IPS-18c (cell line): Measurements from ENCODE around the gene ICAM5.
A peak's percentile ranks its signal among the peaks of the same experiment; 100 is the strongest.
"Not testable (repeated sequence)": the region's sequence is repeated elsewhere in the genome, so short reads cannot be mapped to it uniquely, and the experiment has no call there.

ENCODE experiments used
- H3K4me3 ChIP-seq: 2 replicates; pipeline ENCODE4 v1.7.0; 2013; ENCODE audit warnings: low read depth, mild to moderate bottlenecking, low read length, moderate library complexity; ENCODE audit not compliant: insufficient read depth
- H3K9me3 ChIP-seq: one replicate; pipeline ENCODE4 v1.6.1; 2013; ENCODE audit warnings: mild to moderate bottlenecking, low read length, moderate library complexity; ENCODE audit not compliant: control insufficient read depth, insufficient read depth

The ICAM5 gene

DNA sequence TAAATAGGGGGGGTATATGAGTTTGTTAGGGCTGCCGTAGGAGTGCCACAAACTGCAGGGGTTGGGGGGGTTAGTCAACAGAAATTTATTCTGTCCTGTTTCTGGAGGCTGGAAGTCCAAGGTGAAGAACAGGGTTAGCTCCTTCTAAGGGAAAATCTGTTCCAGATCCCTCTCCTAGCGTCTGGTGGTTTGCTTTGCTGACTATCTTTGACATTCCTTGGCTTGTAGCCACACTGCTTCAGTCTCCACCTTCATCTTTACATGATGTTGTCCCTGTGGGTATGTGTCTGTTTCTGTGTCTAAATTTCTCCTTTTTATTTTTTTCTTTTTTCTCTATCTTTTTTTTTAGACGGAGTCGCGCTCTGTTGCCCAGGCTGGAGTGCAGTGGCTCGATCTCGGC is 27.0 kb upstream of the ICAM5 start:
- H3K4me3 ChIP-seq = no peak overlapping the region

DNA sequence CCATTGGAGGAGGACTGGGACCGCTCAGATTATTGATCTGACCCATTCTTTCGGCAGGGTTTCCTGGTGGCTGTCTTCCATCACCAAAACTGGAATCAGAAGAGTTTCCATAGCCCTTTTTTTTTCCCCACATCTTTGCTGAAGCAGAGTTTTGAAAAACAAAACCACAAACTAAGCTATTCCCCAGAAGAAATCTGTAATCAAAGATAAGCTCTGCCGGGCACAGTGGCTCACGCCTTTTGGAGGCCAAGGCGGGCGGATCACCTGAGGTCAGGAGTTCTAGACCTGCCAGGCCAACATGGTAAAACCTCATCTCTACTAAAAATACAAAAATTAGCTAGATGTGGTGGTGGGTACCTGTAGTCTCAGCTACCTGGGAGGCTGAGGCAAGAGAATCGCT is 23.0 kb upstream of the ICAM5 start:
- H3K9me3 ChIP-seq = peaks cover 4% of the 10 kb centered on the region
- no peak overlapping the region for H3K4me3 ChIP-seq

More for the DNA sequence above, 27.0 kb upstream of the ICAM5 start:
- peaks cover 2% of the 10 kb centered on the region for H3K9me3 ChIP-seq

DNA sequence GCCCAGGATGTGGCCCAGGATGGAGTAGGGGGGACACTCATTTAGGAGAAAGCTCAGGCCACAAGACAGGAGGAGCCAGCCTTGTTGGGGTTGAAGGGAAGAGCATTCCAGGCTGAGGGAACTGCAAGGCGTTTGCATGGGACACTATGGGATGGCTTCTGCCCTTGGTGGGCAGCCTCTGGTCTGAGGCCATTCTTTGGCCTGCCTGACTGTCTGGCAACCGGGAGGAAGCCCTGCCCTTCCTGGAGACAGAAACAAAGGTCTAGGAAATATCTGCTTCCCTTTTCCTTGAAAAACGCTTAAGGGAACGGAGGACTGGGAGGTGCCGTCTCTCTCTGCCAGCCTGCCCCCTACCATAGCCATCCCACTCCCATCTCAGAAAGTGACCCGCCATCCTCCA is 21.7 kb upstream of the ICAM5 start:
- H3K4me3 ChIP-seq = no peak overlapping the region
- peaks cover 4% of the 10 kb centered on the region for H3K9me3 ChIP-seq

DNA sequence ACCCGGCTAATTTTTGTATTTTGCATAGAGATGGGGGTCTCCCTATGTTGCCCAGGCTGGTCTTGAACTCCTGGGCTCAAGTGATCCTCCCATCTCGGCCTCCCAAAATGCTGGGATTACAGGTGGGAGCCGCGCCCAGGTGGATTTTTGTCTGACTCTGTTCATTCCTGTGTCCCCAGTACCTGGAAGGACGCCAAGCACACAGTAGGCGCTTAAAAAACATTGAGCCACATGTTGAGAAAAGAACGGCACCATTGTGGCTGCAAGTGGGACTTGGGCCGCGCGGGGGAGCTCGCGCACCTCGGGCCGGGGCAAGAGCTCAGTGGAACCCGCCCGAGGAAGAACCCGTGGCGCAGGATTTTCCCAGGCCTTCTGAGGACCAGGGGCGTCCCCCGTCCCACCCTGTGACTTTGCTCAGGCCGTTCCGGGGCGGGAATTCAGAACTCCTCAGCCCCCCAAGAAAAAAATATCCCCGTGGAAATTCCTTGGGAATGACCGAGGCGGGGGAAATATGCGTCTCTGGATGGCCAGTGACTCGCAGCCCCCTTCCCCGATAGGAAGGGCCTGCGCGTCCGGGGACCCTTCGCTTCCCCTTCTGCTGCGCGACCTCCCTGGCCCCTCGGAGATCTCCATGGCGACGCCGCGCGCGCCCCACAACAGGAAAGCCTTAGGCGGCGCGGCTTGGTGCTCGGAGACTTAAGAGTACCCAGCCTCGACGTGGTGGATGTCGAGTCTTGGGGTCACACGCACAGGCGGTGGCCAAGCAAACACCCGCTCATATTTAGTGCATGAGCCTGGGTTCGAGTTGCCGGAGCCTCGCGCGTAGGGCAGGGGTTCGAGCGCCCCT is 20.2 kb upstream of the ICAM5 start:
- Histone ChIP-seq H3K4me3 (peak overlapping the region; percentile 56), H3K9me3 (peaks cover 4% of the 10 kb centered on the region)

DNA sequence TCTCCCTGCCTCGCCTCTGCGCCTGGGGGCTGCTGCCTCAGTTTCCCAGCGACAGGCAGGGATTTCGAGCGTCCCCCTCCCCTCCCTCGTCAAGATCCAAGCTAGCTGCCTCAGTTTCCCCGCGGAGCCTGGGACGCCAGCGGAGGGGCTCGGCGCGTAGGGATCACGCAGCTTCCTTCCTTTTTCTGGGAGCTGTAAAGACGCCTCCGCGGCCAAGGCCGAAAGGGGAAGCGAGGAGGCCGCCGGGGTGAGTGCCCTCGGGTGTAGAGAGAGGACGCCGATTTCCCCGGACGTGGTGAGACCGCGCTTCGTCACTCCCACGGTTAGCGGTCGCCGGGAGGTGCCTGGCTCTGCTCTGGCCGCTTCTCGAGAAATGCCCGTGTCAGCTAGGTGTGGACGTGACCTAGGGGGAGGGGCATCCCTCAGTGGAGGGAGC is 19.6 kb upstream of the ICAM5 start:
- H3K9me3 ChIP-seq = peaks cover 4% of the 10 kb centered on the region
- peak overlapping the region; percentile 56 for H3K4me3 ChIP-seq

DNA sequence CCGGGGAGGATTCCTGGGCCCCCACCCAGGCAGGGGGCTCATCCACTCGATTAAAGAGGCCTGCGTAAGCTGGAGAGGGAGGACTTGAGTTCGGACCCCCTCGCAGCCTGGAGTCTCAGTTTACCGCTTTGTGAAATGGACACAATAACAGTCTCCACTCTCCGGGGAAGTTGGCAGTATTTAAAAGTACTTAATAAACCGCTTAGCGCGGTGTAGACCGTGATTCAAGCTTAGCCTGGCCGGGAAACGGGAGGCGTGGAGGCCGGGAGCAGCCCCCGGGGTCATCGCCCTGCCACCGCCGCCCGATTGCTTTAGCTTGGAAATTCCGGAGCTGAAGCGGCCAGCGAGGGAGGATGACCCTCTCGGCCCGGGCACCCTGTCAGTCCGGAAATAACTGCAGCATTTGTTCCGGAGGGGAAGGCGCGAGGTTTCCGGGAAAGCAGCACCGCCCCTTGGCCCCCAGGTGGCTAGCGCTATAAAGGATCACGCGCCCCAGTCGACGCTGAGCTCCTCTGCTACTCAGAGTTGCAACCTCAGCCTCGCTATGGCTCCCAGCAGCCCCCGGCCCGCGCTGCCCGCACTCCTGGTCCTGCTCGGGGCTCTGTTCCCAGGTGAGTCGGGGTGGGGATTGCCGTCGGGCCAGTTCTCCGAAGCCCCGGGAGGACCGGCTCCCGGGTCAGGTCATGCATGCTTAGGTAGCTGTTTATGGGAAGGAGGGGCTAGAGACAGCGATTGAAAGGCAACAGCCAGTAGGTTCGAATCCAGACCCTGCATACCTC is 18.9 kb upstream of the ICAM5 start, which contains the start of gene ICAM1:
TSS of gene ICAM1 (plus strand) at position 505 of the 779 bp plus-strand sequence. CDS start at position 545, 40 bp downstream.
- Histone ChIP-seq H3K4me3 (peak within 1 kb of the TSS; percentile 56), H3K9me3 (peaks cover 2% of the 10 kb centered on the region)

DNA sequence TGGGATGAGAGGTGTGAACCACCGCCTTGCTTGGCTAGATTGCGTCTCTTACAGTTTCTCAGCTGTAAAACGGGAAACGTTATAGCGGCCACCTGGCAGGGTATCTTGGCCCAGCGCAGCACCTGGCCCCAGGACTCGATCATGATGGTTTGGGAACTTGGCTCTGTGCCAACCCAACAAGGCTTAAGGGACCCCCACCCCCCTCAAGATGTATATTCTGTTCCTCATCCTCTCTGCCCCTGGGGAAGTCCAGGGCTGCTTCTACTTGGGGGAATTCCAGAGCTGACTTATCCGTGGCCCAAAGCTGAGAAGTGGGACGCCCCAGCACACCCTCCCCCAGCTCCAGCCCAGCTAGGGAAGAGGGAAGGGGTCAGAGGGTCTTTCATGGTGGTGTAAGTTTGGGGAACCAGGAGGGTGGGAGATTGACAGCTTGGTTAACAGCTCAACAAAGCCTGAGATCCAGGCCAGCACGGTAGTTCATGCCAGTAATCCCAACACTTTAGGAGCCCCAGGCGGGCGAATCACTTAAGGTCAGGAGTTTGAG is 18.1 kb upstream of the ICAM5 start:
- Histone ChIP-seq H3K9me3 (peaks cover 2% of the 10 kb centered on the region), H3K4me3 (no peak overlapping the region)

DNA sequence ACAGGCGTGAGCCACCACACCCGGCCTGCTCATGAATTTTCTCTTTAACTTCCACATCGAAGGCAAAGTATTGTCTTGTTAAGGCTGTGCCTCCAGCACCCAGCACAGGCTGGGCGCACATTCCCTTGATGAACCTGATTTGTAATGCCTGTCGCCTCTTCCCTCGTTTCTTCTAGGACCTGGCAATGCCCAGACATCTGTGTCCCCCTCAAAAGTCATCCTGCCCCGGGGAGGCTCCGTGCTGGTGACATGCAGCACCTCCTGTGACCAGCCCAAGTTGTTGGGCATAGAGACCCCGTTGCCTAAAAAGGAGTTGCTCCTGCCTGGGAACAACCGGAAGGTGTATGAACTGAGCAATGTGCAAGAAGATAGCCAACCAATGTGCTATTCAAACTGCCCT is 15.2 kb upstream of the ICAM5 start:
- peaks cover 2% of the 10 kb centered on the region for H3K9me3 ChIP-seq
- no peak overlapping the region for H3K4me3 ChIP-seq

DNA sequence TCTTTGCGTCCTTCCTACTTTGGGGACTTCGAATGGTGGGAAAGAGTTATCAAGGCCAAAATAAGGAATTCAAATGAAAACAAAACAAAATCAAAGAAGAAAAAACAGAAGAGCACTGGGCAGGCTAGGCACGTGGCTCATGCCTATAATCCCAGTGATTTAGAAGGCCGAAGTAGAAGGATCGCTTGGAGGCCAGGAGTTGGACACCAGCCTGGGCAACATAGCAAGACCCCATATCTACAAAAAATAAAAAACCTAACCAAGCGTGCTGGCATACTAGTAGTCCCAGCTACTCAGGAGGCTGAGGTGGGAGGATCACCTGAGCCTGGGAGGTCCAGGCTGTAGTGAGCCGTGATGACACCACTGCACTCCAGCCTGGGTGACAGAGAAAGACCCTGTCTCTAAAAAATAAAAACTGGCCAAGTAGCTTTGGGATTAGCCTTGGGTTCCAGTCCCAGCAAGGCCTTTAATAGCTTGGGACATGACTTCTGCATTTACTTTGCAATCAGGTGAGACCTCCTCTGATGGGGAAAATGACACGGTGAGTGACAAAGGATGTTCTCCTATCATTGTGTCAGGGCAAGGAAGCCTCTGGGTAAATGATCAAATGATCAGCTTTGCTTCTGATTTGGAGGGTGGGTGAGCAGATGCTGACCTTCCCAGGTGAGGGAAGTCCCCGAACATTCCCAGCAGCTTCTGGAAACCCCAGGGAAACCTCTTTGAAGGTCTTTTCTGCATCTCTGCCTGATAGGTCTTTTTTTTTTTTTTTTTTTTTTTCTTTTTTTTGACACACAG is 11.8 kb upstream of the ICAM5 start:
- Histone ChIP-seq H3K9me3 (no peaks in the 10 kb centered on the region), H3K4me3 (no peak overlapping the region)

DNA sequence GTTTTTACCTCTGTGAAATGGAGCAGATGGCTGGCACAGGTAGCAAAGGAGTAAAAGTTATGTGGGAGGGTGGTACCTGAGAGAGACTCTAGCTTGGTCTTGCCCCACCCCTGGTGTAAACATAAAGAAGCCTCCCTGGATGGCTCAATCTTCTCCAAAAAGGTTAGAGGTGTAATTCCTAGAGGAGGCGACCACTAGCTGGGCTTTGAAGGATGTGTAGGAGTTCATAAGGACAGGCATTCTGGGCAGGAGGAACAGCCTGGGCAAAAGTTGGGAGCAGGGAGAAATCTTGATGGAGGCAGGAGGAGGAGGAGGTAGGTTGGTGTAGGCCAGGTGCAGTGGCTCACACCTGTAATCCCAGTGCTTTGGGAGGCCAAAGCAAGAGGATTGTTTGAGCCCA is 10.8 kb upstream of the ICAM5 start:
- no peaks in the 10 kb centered on the region for H3K9me3 ChIP-seq
- no peak overlapping the region for H3K4me3 ChIP-seq

DNA sequence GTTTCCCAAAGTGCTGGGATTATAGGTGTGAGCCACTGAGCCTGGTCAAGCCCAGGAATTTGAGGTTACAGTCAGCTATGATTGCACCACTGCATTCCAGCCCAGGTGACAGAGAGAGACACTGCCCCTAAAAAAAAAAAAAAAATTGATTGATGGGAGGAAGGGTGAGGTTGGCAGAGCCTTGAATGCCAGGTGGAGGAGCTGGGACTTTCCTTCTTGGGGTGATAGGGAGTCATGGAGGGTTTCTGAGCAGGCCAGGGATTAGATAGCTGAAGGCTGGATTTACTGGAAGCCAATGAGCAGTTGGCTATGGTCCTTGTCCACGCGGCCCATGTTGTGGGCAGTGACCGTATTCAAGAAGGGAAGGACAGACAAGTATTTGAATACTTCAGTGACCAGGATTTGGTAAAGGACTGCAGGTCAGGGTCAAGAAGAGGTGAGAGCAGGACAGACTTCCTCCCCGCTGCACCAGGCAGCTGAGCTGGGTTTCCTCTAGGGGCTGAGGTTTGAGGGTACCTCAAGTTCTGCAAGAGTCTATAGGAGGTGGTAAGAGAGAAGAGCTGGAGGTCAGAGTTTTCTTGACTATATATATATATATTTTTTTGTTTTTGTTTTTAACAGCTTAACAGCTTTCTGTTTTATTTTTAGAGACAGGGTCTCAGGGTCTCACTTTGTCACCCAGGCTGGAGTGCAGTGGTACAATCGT is 9.9 kb upstream of the ICAM5 start:
- no peaks in the 10 kb centered on the region for H3K9me3 ChIP-seq
- no peak overlapping the region for H3K4me3 ChIP-seq

DNA sequence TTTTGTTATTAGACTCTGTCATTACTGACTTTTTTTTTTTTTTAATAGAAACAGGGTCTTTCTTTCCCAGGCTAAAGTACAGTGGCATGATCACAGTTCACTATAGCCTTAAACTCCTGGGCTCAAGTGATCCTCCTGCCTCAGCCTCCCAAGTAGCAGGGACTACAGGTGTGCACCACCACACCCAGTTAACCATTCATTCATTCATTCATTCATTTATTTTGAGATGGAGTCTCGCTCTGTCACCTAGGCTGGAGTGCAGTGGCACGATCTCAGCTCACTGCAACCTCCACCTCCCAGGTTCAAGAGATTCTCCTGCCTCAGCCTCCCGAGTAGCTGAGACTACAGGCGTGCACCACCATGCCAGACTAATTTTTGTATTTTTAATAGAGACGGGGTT is 7.7 kb upstream of the ICAM5 start:
- H3K4me3 ChIP-seq, H3K9me3 ChIP-seq: not testable (repeated sequence)

DNA sequence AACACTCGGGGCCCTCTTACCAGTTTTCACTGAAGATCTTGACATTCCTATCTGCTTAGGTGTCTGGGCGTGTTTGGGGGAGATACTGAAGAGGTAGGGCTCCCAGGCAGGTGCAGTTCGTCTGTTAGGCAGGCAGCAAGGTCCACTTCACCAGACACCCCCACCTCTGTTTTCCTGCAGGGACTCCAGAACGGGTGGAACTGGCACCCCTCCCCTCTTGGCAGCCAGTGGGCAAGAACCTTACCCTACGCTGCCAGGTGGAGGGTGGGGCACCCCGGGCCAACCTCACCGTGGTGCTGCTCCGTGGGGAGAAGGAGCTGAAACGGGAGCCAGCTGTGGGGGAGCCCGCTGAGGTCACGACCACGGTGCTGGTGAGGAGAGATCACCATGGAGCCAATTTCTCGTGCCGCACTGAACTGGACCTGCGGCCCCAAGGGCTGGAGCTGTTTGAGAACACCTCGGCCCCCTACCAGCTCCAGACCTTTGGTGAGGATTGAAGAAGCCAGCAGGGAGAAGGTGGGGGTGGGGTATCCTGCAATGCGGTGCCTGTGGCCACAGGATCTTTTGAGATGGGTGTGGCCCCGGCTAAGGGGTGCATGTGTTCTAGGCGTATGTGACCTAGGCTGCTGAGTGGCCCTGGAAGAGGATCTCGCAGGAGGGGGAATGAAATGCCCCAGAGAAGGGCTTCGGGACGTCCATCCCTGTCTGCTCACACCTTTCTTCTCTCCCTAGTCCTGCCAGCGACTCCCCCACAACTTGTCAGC is 6.3 kb upstream of the ICAM5 start:
- Histone ChIP-seq H3K4me3 (no peak overlapping the region), H3K9me3 (no peaks in the 10 kb centered on the region)

DNA sequence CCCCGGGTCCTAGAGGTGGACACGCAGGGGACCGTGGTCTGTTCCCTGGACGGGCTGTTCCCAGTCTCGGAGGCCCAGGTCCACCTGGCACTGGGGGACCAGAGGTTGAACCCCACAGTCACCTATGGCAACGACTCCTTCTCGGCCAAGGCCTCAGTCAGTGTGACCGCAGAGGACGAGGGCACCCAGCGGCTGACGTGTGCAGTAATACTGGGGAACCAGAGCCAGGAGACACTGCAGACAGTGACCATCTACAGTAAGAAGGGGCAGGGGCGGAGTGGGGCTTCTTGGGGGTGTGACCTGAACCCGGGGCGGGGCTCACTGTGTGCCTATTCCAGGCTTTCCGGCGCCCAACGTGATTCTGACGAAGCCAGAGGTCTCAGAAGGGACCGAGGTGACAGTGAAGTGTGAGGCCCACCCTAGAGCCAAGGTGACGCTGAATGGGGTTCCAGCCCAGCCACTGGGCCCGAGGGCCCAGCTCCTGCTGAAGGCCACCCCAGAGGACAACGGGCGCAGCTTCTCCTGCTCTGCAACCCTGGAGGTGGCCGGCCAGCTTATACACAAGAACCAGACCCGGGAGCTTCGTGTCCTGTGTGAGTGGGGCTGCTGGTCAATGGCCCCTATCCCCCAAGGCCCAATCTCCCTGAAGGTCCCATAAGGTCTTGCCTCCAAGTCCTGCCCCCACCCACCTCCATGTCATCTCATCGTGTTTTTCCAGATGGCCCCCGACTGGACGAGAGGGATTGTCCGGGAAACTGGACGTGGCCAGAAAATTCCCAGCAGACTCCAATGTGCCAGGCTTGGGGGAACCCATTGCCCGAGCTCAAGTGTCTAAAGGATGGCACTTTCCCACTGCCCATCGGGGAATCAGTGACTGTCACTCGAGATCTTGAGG is 5.4 kb upstream of the ICAM5 start:
- no peaks in the 10 kb centered on the region for H3K9me3 ChIP-seq
- H3K4me3 ChIP-seq = no peak overlapping the region

DNA sequence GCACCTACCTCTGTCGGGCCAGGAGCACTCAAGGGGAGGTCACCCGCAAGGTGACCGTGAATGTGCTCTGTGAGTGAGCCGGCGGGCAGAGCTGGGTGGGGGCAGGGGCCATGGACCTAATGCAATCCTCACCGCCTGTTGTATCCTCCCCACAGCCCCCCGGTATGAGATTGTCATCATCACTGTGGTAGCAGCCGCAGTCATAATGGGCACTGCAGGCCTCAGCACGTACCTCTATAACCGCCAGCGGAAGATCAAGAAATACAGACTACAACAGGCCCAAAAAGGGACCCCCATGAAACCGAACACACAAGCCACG is 4.8 kb upstream of the ICAM5 start:
- no peaks in the 10 kb centered on the region for H3K9me3 ChIP-seq
- H3K4me3 ChIP-seq = no peak overlapping the region
